ENCODE measurements around the gene PDZRN3. TPM values are rescaled to one million over a fixed set of nuclear protein-coding genes. Genes with fewer than 3 reads are reported as not detected.

The PDZRN3 gene
- total RNA-seq, 6 donors from 2014 or later: 7.0 to 50.3 (median 18.4) TPM

DNA sequence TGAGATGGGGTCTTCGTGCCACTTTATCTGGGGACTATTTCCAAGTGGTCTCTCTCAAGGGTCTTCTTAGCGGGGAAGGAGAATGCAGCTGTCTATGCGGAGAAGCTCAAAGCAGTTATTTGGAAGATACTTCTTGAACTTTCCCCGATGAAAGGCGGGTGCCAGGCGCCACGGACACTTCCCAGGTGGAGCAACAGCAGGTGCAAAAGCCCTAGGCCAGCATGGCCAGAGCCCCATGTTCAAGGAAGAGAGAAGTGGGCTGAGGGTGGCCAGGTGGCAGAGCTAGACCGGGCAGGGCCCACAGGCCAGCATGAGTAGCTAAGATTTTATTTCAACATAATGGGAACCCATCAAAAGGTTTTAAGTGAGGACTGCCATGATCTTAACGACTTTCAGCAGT, 232.8 kb downstream of the PDZRN3 start:
- Histone ChIP-seq H3K4me1 (no peaks in the 10 kb centered on the region), H3K4me3 (no peak overlapping the region), H3K27ac (no peak overlapping the region), H3K27me3 (no peaks in the 10 kb centered on the region), H3K9me3 (no peaks in the 10 kb centered on the region), H3K36me3 (peaks cover 0 to 7% (median 0%) of the 10 kb centered on the region in 4 donors)
- no peak for TF ChIP-seq POLR2AphosphoS5 (IDR thresholded peaks at IDR 0.05)
- TF ChIP-seq POLR2A (IDR thresholded peaks at IDR 0.05): no peak
- peak in 1 of 2 donors; percentile 53 for DNase-seq
- WGBS, 2 donors: 86 to 89% methylated on average over 9 of the region's 9 CpGs
- ATAC-seq (ENCODE audit: low FRiP score in 2 of 2): no peak

DNA sequence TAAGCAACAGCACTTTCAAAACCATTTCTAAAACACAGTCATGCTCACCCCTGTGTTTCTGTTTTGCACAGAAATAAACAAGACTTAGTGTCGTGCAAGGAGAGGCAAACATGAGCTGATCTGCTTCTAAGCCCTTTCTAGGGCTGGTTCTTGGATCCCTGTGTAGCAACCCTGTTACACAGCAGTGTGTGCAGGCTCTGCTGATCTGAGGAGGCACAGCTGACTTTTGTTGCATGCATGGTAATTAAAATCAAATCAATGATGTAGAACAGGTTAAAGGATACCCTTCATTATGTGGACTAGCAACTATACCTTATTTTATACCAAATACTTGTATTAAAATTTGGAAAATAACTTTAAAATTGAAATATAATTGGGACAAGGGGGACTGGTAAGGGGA, 234.8 kb downstream of the PDZRN3 start:
- no peaks in the 10 kb centered on the region for H3K9me3 ChIP-seq
- 59 to 75% methylated on average over 1 of the region's 1 CpG for WGBS, 2 donors
- no peak for ATAC-seq (ENCODE audit: low FRiP score in 2 of 2)
- no peak for DNase-seq
- TF ChIP-seq, protein P1, sequence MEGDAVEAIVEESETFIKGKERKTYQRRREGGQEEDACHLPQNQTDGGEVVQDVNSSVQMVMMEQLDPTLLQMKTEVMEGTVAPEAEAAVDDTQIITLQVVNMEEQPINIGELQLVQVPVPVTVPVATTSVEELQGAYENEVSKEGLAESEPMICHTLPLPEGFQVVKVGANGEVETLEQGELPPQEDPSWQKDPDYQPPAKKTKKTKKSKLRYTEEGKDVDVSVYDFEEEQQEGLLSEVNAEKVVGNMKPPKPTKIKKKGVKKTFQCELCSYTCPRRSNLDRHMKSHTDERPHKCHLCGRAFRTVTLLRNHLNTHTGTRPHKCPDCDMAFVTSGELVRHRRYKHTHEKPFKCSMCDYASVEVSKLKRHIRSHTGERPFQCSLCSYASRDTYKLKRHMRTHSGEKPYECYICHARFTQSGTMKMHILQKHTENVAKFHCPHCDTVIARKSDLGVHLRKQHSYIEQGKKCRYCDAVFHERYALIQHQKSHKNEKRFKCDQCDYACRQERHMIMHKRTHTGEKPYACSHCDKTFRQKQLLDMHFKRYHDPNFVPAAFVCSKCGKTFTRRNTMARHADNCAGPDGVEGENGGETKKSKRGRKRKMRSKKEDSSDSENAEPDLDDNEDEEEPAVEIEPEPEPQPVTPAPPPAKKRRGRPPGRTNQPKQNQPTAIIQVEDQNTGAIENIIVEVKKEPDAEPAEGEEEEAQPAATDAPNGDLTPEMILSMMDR (IDR thresholded peaks at IDR 0.05): no peak
- TF ChIP-seq EP300 (IDR thresholded peaks at IDR 0.05) (no peak), POLR2A (IDR thresholded peaks at IDR 0.05) (no peak), POLR2AphosphoS5 (IDR thresholded peaks at IDR 0.05) (no peak)
- no peaks in the 10 kb centered on the region for H3K4me1 ChIP-seq
- H3K27ac ChIP-seq: peak overlapping the region in 1 of 4 donors; percentile 12
- H3K4me3 ChIP-seq: no peak overlapping the region
- H3K27me3 ChIP-seq: no peaks in the 10 kb centered on the region
- H3K36me3 ChIP-seq: peaks cover 0 to 9% (median 0%) of the 10 kb centered on the region in 4 donors

DNA sequence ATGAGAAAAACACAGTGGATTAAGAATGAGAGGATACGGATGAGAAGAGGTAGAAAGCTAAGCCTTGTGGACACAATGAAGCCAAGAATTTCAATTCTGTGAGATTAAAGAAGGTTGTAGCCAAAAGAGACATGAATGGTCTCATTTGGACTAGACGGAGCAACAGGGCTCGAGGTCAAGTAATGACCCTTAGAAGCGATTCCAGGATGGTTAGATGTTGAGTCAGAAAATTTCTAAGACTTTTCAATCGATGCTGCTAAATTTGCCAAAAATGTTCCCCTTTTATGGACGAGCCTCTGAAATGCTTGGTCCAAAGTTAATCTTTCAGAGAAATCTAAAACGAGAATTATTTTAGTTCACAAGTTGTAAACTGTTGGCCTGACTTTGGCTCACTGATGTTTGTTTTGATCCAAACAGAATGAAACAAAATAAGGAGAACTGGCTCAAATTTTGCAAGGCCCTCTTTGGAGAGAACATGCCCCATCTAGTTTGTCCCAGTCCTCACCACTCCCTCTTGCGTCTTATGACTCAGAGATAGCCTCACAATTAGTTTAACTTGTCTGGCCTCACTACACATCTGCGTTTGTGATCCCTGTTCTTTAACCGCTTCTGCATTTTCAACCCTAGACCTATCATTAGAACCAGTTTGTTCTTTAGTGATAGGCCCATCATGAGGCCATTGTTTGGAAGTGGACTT, 235.5 kb downstream of the PDZRN3 start:
- TF ChIP-seq POLR2AphosphoS5 (IDR thresholded peaks at IDR 0.05) (no peak), EP300 (IDR thresholded peaks at IDR 0.05) (no peak), POLR2A (IDR thresholded peaks at IDR 0.05) (no peak)
- TF ChIP-seq, protein P1 (IDR thresholded peaks at IDR 0.05): no peak
- WGBS, 2 donors: 71 to 76% methylated on average over 10 of the region's 10 CpGs
- H3K4me1 ChIP-seq: no peaks in the 10 kb centered on the region
- ATAC-seq (ENCODE audit: low FRiP score in 2 of 2) (peak in 1 of 2 donors; percentile 66), DNase-seq (no peak)
- H3K36me3 ChIP-seq: peaks cover 0 to 16% (median 3%) of the 10 kb centered on the region in 4 donors
- no peaks in the 10 kb centered on the region for H3K27me3 ChIP-seq
- no peaks in the 10 kb centered on the region for H3K9me3 ChIP-seq
- no peak overlapping the region for H3K4me3 ChIP-seq
- peak overlapping the region in 1 of 4 donors; percentile 12 for H3K27ac ChIP-seq

DNA sequence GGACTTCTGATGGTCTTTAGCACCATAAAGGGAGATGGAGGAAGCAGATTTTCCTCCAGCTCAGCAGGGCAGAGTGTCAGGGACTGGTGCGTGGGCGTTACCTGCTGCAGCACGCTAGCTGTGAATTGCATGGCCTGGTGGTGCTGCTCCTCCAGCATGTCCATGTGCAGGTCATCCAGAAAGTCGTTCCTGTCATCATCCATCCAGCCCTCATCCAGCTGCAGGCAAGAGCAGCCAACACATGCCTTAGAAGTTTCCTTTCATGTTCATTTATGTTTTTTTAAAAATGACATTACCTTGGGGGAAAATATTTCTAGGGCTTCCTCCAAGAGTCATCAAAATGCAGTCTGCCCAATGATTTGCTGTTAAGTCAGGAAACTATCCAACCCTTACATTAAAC, 239.2 kb downstream of the PDZRN3 start:
- Histone ChIP-seq H3K4me3 (no peak overlapping the region), H3K27ac (no peak overlapping the region), H3K4me1 (no peaks in the 10 kb centered on the region), H3K27me3 (no peaks in the 10 kb centered on the region), H3K36me3 (peaks cover 0 to 23% (median 3%) of the 10 kb centered on the region in 4 donors), H3K9me3 (no peaks in the 10 kb centered on the region)
- ATAC-seq (ENCODE audit: low FRiP score in 2 of 2): no peak
- no peak for DNase-seq
- TF ChIP-seq POLR2AphosphoS5 (IDR thresholded peaks at IDR 0.05): no peak
- TF ChIP-seq, protein P1 (IDR thresholded peaks at IDR 0.05): no peak
- no peak for TF ChIP-seq EP300 (IDR thresholded peaks at IDR 0.05)
- TF ChIP-seq POLR2A (IDR thresholded peaks at IDR 0.05): no peak
- WGBS, 2 donors: 81% methylated on average over 4 of the region's 4 CpGs

DNA sequence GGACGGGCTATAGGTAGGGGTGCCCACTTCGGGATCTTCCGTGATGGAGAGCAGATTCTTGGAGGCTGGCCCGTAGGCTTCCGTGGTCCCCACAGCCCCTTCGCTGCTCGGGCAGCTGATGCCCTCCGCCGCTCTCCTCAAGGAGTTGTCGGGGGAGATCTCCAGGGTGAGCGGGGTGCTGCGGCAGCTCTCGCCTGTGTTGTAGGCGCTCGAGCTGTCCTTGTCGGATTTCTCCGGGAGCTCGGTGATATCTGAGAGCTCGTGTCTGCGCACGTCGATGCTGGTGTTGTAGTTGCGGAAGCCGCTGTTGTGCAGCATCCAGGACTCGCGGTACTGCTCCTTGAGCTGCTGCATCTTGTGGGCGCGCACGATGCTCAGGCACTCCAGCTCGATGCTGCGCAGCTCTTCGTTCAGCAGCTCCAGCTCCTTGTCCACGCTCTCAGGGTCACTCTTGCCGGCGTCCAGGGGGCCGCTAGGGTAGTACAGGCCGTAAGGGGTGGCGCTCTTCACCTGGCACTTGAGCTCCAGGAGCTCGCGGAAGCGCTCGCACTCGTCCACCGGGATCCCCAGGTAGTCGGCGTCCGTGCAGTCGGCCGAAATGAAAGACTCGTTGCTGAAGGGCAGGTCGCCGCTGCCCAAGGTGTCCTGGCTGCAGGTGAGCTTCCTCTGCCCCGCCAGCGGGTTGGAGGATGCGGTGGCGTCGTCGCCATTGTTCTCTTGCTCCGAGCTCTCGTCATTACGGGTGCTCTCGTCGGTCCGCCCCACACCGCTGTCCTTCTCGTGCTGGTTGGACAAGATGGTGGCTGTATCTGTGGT, 240.4 kb downstream of the PDZRN3 start:
- no peak for TF ChIP-seq POLR2AphosphoS5 (IDR thresholded peaks at IDR 0.05)
- TF ChIP-seq, protein P1 (IDR thresholded peaks at IDR 0.05): no peak
- TF ChIP-seq POLR2A (IDR thresholded peaks at IDR 0.05): no peak
- no peak for TF ChIP-seq EP300 (IDR thresholded peaks at IDR 0.05)
- no peaks in the 10 kb centered on the region for H3K27me3 ChIP-seq
- H3K4me3 ChIP-seq: no peak overlapping the region
- WGBS, 2 donors: 90 to 95% methylated on average over 49 to 66 of the region's 66 CpGs
- no peaks in the 10 kb centered on the region for H3K9me3 ChIP-seq
- DNase-seq: peak in 1 of 2 donors; percentile 69
- peak; percentile 17 to 46 for ATAC-seq (ENCODE audit: low FRiP score in 2 of 2)
- no peak overlapping the region for H3K27ac ChIP-seq
- peaks cover 0 to 20% (median 3%) of the 10 kb centered on the region in 4 donors for H3K36me3 ChIP-seq
- H3K4me1 ChIP-seq: no peaks in the 10 kb centered on the region
